Upper lobe of left lung (tissue), 4 donors: ENCODE measurements around the gene HP.

Experiments
- CTCF ChIP-seq, 6 experiments: fragments of 450-650 bp in 4 of 6; fragments of 200-600 bp in 2 of 6; sonication (generic) in 2 of 6; IDR thresholded peaks; one replicate each; pipeline ENCODE4 v1.5.1; 2016 to 2019; ENCODE audit warnings: antibody characterized with exemption in 6 of 6
- EP300 ChIP-seq, 4 donors: sonication (generic); formaldehyde crosslinking; IDR thresholded peaks; one replicate each; pipeline ENCODE4 v1.5.1; 2017; ENCODE audit warnings: antibody characterized with exemption in 4 of 4, control low read depth in 2 of 4
- POLR2A ChIP-seq, 4 donors: fragments of 450-650 bp; IDR thresholded peaks; one replicate each; pipeline ENCODE4 v1.5.1; 2016 to 2017; ENCODE audit warnings: antibody characterized with exemption in 4 of 4, mild to moderate bottlenecking in 2 of 4
- POLR2AphosphoS5 ChIP-seq, 2 donors: sonication (generic); formaldehyde crosslinking; IDR thresholded peaks; one replicate each; pipeline ENCODE4 v1.5.1; 2017; ENCODE audit warnings: antibody characterized with exemption in 2 of 2

DNA sequence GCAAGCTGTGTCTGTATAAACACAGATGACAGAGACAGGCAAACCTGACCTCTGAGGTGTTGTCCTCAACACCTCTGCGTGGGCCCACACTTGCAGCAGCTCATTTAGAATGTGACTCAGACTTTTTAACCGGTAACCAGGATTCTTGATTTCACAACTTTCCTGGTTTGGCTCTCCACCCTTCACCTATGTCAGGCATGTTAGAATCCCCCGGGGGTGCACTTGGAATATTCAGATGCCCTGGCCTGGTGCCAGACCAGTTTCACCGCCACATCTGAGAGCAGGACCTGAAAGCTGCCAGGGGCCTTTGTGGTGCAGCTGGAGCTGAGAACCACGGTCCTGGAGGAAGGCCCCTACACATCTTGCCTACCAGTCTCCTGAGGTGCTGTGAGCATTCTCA is 40.9 kb upstream of the HP start:
- no peak for TF ChIP-seq CTCF (IDR thresholded peaks at IDR 0.05)
- TF ChIP-seq POLR2A (IDR thresholded peaks at IDR 0.05), result no peak
- TF ChIP-seq EP300 (IDR thresholded peaks at IDR 0.05), result no peak
- peak in 1 of 2 donors; percentile 10 for TF ChIP-seq POLR2AphosphoS5 (IDR thresholded peaks at IDR 0.05)
